Naive thymus-derived CD8-positive, alpha-beta T cell (primary cell): ENCODE measurements around the gene PRR36. TPM values are rescaled to one million over a fixed set of nuclear protein-coding genes. Genes with fewer than 3 reads are reported as not detected.

ENCODE experiments used
- ATAC-seq, 2 donors: fragments of 150-1000 bp; cut with Tn5 transposase in 1 of 2; sonication (Bioruptor Pico), chemical (Tn5 transposase) in 1 of 2; 1 replicate in 1 of 2; 2 replicates in 1 of 2; pipeline ENCODE4 v1.10.0; 2021; ENCODE audit warnings: mild to moderate bottlenecking in 2 of 2, moderate library complexity in 2 of 2
- POLR2A ChIA-PET: fragments of 350-600 bp; sonication (Branson Sonifier 250); formaldehyde crosslinking; loops from one replicate; lab custom pipeline; 2021; ENCODE audit warnings: antibody characterized with exemption; lab: Charles Lee
- DNase-seq, 10 donors: peaks; one replicate each; pipeline versions ENCODE4 v3.0.0 to v3.0.0-alpha.2; 2020 to 2022
- H3K27ac Mint-ChIP-seq, 10 donors: one replicate each; pipeline ENCODE4 v1.8.0; 2020 to 2022; ENCODE audit warnings: mild to moderate bottlenecking in 10 of 10, mixed read lengths in 10 of 10, moderate library complexity in 4 of 10, inconsistent platforms in 1 of 10
- H3K27me3 Mint-ChIP-seq, 5 donors: one replicate each; pipeline ENCODE4 v1.8.0; 2021 to 2022; ENCODE audit warnings: mixed read lengths in 5 of 5
- H3K36me3 Mint-ChIP-seq, 3 donors: one replicate each; pipeline ENCODE4 v1.8.0; 2020 to 2022; ENCODE audit warnings: mixed read lengths in 3 of 3, mild to moderate bottlenecking in 2 of 3, inconsistent platforms in 1 of 3
- H3K4me1 Mint-ChIP-seq, 4 donors: one replicate each; pipeline ENCODE4 v1.8.0; 2021 to 2022; ENCODE audit warnings: mixed read lengths in 4 of 4
- H3K4me3 Mint-ChIP-seq, 10 donors: one replicate each; pipeline ENCODE4 v1.8.0; 2020 to 2022; ENCODE audit warnings: mild to moderate bottlenecking in 10 of 10, mixed read lengths in 10 of 10, moderate library complexity in 6 of 10, inconsistent platforms in 1 of 10
- H3K9me3 Mint-ChIP-seq, 9 donors: one replicate each; pipeline ENCODE4 v1.8.0; 2020 to 2022; ENCODE audit warnings: mixed read lengths in 9 of 9, mild to moderate bottlenecking in 3 of 9, inconsistent platforms in 1 of 9, moderate library complexity in 1 of 9
- polyA plus RNA-seq, 3 donors: library from polyadenylated mRNA; unstranded; fragments of 300-500 nt; fragmentation: Illumina TruSeq; gene quantifications; one replicate each; pipeline ENCODE4 v1.2.3, GENCODE V29; 2021
- total RNA-seq, 8 experiments: library from RNA in 2 of 8; stranded (reverse) in 2 of 8; gene quantifications; one replicate each; pipeline ENCODE4 v1.2.3 and lab custom pipeline; 2021 to 2026

Gene PRR36
- total and polyA plus RNA-seq, 5 experiments from 2014 or later = 0.03 to 0.21 (median 0.13) TPM

DNA sequence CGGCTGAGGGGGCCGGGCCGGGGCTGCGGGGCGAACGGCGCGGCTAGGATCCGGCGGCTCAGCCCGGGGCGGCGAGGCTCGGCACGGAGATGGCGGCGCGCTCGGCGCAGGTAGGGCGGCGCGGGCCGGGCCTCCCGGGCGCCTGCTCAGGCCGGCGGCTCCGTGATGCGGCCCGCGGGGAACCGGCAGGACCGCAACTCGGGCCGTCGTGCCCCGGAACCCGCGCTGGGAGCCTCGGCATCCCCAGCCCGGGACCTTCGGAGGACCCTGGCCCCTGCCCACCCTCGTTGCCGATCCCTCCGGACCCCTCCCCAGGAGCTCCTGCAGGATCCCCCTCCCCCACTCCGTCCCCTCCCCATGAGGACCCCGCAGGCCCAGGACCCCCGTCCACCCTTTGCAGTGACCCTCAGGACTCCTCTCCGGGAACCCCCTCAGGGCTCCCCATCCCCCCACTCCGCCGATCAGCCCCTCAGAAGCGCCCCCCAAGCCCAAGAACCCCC lies 43.9 kb downstream of the PRR36 start:
- H3K27me3 Mint-ChIP-seq = no peaks in the 10 kb centered on the region
- ATAC-seq (no peak), DNase-seq (no peak)
- no peaks in the 10 kb centered on the region for H3K36me3 Mint-ChIP-seq
- POLR2A ChIA-PET = interaction anchor here (0.7 to 1.7 kb wide), 4 partner anchors 39 to 193 kb away, joined by 3 to 7 read pairs (median 4); partner anchors contain the start of genes MAP2K7, SNAPC2 and STXBP2
- H3K9me3 Mint-ChIP-seq = no peaks in the 10 kb centered on the region
- H3K4me1 Mint-ChIP-seq = peaks cover 10 to 28% (median 24%) of the 10 kb centered on the region in 4 donors
- peak overlapping the region in 4 of 10 donors; percentile 69 to 90 (median 82) for H3K4me3 Mint-ChIP-seq
- peak overlapping the region in 1 of 10 donors; percentile 82 for H3K27ac Mint-ChIP-seq

DNA sequence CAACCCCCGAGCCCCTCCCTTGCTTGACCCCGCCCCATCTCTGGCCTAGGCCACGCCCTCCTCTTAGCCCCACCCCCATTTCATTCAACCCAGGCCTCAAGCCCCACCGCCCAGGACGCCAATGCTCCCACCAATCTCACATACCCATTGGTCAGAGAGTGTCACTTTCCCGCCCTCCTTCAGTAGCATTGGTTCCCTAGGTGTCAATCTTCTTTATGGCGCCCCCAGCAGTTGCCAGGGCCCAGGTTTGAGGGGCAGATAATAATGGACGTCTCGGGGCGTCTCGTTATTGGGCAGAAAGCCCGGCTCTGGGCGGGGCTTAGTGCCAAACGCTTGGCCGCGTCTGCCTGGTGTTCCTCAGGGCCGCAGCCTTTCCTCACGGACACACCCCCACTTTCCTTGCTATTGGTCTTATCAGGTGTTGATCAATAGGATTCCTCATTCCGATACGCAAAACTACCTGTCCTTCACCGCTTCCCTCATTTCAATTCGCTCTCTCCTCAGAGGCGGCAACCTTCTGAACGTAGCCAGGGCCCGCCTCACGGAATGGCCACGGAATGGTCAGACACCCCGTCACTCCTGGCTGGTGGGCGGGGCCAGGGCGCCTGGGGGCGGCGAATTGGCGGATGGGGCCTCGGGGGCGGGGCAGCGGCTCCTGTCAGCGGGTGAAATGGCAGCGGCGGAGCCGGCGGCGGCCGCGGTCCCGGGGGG lies 44.5 kb downstream of the PRR36 start, which contains the start of gene EVI5L:
EVI5L (plus strand) TSS at position 658 of the 711 bp plus-strand sequence. CDS start 16,325 bp downstream, outside the sequence.
- DNase-seq (peak; percentile 98 to 100 (median 99)), ATAC-seq (peak; percentile 85 to 86)
- Mint-ChIP-seq H3K4me3 (peak within 1 kb of the TSS; percentile 69 to 90 (median 88)), H3K27me3 (no peaks in the 10 kb centered on the region), H3K27ac (peak within 1 kb of the TSS; percentile 31 to 94 (median 82)), H3K36me3 (no peaks in the 10 kb centered on the region), H3K9me3 (no peaks in the 10 kb centered on the region), H3K4me1 (peaks cover 10 to 28% (median 24%) of the 10 kb centered on the region in 4 donors)
- POLR2A ChIA-PET = interaction anchor here (0.9 to 1.7 kb wide), 2 partner anchors 14 to 39 kb away, joined by 3 to 7 read pairs; no protein-coding TSS in a partner anchor

DNA sequence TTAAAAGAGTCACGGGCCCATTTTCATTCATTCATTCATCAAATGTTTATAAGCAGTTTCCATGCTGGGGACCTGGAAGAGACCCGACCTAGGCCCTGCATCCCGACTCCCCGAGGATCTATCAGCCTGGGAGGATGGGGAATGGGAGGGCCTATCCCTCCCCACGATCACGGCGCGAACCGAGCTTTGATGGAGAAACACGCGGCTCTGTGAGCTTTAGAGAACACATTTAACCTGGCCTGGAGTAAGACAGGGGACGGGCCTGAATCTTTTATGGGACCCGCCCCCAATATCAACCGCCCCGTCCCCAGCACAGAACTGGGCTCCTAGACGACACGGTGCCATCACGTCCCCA lies 45.0 kb downstream of the PRR36 start:
- no peak for DNase-seq
- Mint-ChIP-seq H3K27ac (peak overlapping the region in 9 of 10 donors; percentile 13 to 94 (median 82)), H3K4me3 (peak overlapping the region; percentile 69 to 90 (median 85)), H3K9me3 (no peaks in the 10 kb centered on the region), H3K4me1 (peaks cover 10 to 28% (median 24%) of the 10 kb centered on the region in 4 donors), H3K36me3 (no peaks in the 10 kb centered on the region), H3K27me3 (no peaks in the 10 kb centered on the region)
- POLR2A ChIA-PET = interaction anchor here (0.9 to 1.4 kb wide), 2 partner anchors 15 to 114 kb away, joined by 3 read pairs; partner anchors contain the start of gene TIMM44
- no peak for ATAC-seq

DNA sequence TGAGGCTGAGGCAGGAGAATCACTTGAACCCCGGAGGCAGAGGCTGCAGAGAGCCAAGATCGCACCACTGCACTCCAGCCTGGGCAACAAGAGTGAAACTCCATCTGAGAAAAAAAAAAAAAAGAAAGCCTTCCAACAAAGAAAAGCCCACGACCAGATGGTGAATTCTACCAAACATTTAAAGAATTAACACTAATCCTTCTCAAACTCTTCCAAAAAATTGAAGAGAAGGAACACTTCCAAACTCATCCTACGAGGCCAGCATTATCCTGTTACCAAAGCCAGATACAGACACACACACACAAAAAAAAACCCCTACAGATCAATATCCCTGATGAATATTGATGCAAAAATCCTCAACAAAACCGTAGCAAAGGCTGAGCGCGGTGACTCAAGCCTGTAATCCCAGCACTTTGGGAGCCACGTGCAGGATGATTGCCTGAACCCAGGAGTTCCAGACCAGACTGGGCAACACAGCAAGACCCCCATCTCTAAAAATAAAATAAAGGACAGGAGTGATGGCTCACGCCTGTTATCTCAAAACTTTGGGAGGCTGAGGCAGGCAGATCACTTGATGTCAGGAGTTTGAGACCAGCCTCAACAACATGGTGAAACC lies 50.4 kb downstream of the PRR36 start:
- Mint-ChIP-seq H3K4me1 (peaks cover 0 to 2% (median under 1%) of the 10 kb centered on the region in 4 donors), H3K27ac (no peak overlapping the region), H3K4me3 (no peak overlapping the region), H3K36me3 (no peaks in the 10 kb centered on the region), H3K9me3 (peaks cover 0 to 2% (median 0%) of the 10 kb centered on the region in 9 donors), H3K27me3 (peaks cover 11 to 29% (median 21%) of the 10 kb centered on the region in 5 donors)
- ATAC-seq (no peak), DNase-seq (no peak)
- POLR2A ChIA-PET = no interaction called here

DNA sequence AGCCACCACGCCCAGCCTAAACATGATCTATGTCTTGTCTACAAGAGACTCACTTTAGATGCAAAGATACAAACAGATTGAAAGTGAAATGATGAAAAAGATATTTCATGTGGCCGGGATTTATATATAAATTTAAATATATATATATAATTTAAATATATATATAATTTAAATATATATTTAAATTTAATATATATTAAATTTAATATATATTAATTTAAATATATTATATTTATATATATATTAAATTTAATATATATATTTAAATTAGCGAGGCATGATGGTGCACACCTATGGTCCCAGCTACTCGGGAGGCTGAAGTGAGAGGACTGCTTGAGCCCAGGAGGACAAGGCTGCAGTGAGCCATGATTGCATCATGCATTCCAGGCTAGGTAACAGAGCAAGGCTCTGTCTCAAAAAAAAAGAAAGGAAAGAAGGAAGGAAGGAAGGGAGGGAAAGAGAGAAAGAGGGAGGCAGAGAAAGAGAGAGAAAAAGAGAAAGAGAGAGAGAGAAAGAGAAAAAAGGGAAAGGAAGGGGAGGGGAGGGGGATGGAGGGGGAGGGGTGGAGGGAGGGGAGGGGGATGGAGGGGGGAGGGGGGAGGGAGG lies 51.2 kb downstream of the PRR36 start:
- POLR2A ChIA-PET = no interaction called here
- peak overlapping the region in 1 of 10 donors; percentile 34 for H3K27ac Mint-ChIP-seq
- ATAC-seq = no peak
- H3K9me3 Mint-ChIP-seq = peaks cover 0 to 6% (median 0%) of the 10 kb centered on the region in 9 donors
- peaks cover 0 to 2% (median 0%) of the 10 kb centered on the region in 4 donors for H3K4me1 Mint-ChIP-seq
- no peaks in the 10 kb centered on the region for H3K36me3 Mint-ChIP-seq
- no peak overlapping the region for H3K4me3 Mint-ChIP-seq
- DNase-seq = no peak
- H3K27me3 Mint-ChIP-seq = peaks cover 11 to 29% (median 21%) of the 10 kb centered on the region in 5 donors

DNA sequence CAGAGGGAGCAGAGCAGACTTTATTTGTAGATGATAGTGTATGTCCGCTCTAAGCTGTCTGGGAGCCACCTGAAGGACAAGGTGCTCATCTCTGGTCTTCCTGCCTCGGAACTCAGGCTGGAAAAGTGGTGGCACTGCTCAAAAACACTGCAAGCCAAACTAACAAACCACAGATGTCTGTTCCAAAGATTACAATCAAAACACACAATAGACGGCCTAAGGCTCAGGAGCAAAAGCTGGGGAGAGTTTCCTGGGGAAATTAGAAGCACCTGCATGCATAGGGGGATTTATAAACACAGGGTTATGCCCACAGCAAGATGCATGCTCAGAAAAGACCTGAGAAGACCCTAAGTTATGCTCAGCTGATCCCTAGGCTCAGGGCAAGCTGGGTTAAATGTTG lies 53.6 kb downstream of the PRR36 start:
- Mint-ChIP-seq H3K27me3 (peaks cover 11 to 29% (median 29%) of the 10 kb centered on the region in 5 donors), H3K9me3 (peaks cover 0 to 16% (median 3%) of the 10 kb centered on the region in 9 donors), H3K36me3 (no peaks in the 10 kb centered on the region), H3K27ac (no peak overlapping the region), H3K4me1 (peaks cover 2 to 8% (median 3%) of the 10 kb centered on the region in 4 donors), H3K4me3 (no peak overlapping the region)
- DNase-seq = no peak
- POLR2A ChIA-PET = no interaction called here
- no peak for ATAC-seq

DNA sequence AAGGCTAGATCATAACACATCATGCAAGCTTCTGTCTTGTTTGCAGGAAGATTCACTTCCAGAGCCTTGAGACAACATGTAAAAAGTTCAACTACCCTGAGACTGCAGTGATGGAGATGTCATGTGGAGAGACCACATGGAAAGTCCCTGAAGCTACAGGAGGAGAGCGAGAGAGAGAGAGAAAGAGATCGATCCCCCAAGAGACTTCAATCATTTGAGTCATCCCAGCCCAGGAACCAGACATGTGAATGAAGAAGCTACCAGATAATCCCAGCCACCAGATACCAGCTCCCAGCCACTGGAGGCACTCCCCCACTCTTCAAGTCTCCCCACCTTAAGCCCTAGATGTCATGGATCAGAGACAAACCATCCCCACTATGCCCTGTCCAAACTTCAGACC lies 54.9 kb downstream of the PRR36 start:
- H3K36me3 Mint-ChIP-seq = no peaks in the 10 kb centered on the region
- ATAC-seq = no peak
- H3K4me1 Mint-ChIP-seq = peaks cover 5 to 20% (median 14%) of the 10 kb centered on the region in 4 donors
- no peak overlapping the region for H3K27ac Mint-ChIP-seq
- POLR2A ChIA-PET = no interaction called here
- H3K9me3 Mint-ChIP-seq = peaks cover 0 to 19% (median 3%) of the 10 kb centered on the region in 9 donors
- DNase-seq = no peak
- H3K27me3 Mint-ChIP-seq = peaks cover 11 to 30% (median 29%) of the 10 kb centered on the region in 5 donors
- H3K4me3 Mint-ChIP-seq = no peak overlapping the region

DNA sequence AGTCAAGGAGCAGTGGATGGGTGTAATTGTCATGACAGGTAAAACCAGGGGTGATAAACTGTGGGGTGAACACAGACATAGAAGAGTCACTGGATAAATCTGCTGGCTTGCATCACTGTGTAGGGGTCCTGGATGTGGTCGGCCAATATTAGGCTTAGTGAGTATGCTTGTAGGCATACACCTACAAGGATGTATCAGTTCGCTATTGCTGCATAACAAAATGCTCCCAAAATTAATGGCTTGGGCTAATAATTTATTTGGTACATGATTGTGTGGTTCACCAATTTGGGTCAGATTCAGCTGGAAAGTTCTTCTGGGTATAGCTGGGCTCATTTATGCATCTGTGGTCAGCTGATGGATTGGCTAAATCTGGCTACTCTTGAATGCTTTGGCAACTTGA lies 55.4 kb downstream of the PRR36 start:
- Mint-ChIP-seq H3K27ac (no peak overlapping the region), H3K27me3 (peaks cover 11 to 29% (median 27%) of the 10 kb centered on the region in 5 donors)

More for the DNA sequence above, 55.4 kb downstream of the PRR36 start:
- Mint-ChIP-seq H3K4me1 (peaks cover 5 to 20% (median 14%) of the 10 kb centered on the region in 4 donors), H3K36me3 (no peaks in the 10 kb centered on the region), H3K4me3 (no peak overlapping the region), H3K9me3 (peaks cover 0 to 19% (median 3%) of the 10 kb centered on the region in 9 donors)
- DNase-seq (no peak), ATAC-seq (no peak)
- POLR2A ChIA-PET = no interaction called here

Other genes starting within 250 kb of the PRR36 start
- 10 to 100 TPM; 70.2 to 71.0 TPM for gene XAB2, start 244.8 kb downstream of the PRR36 start, total RNA-seq
- 10 to 100 TPM in 1 of 3 donors, 1 to 10 TPM in 2; 6.6 to 17.6 (median 9.9) TPM for gene XAB2, start 244.8 kb downstream of the PRR36 start, polyA plus RNA-seq
- 100 to 1,000 TPM; 124 to 128 TPM for gene PET100, start 244.6 kb downstream of the PRR36 start, total RNA-seq
- 100 to 1,000 TPM; 190 to 299 (median 289) TPM for gene PET100, start 244.6 kb downstream of the PRR36 start, polyA plus RNA-seq
- gene PCP2, start 240.7 kb downstream of the PRR36 start, total RNA-seq = 1 to 10 TPM; 5.2 to 8.4 TPM
- under 1 TPM in 1 of 3 donors, not detected in 2; 0.76 TPM for gene PCP2, start 240.7 kb downstream of the PRR36 start, polyA plus RNA-seq
- gene STXBP2, start 237.3 kb downstream of the PRR36 start, total RNA-seq = 100 to 1,000 TPM; 165 to 184 TPM
- 10 to 100 TPM; 50.4 to 63.2 (median 54.9) TPM for gene STXBP2, start 237.3 kb downstream of the PRR36 start, polyA plus RNA-seq
- not detected for gene RETN, start 205.3 kb downstream of the PRR36 start, total RNA-seq
- gene RETN, start 205.3 kb downstream of the PRR36 start, polyA plus RNA-seq = 10 to 100 TPM in 1 of 3 donors, 1 to 10 TPM in 2; 6.5 to 12.8 (median 8.7) TPM
- not detected for gene MCEMP1, start 197.3 kb downstream of the PRR36 start, total RNA-seq
- gene MCEMP1, start 197.3 kb downstream of the PRR36 start, polyA plus RNA-seq = under 1 TPM in 1 of 3 donors, not detected in 2; 0.12 TPM
- 10 to 100 TPM; 66.5 to 71.8 TPM for gene TRAPPC5, start 193.6 kb downstream of the PRR36 start, total RNA-seq
- gene TRAPPC5, start 193.6 kb downstream of the PRR36 start, polyA plus RNA-seq = 100 to 1,000 TPM; 154 to 208 (median 170) TPM
- 1 to 10 TPM; 1.7 to 2.3 TPM for gene FCER2, start 172.3 kb downstream of the PRR36 start, total RNA-seq
- gene FCER2, start 172.3 kb downstream of the PRR36 start, polyA plus RNA-seq = under 1 TPM in 2 of 3 donors, not detected in 1; 0.23 to 0.38 TPM
- gene CLEC4G, start 142.3 kb downstream of the PRR36 start, total RNA-seq = not detected
- not detected for gene CLEC4G, start 142.3 kb downstream of the PRR36 start, polyA plus RNA-seq
- under 1 TPM; 0.11 to 0.26 TPM for gene CD209, start 126.9 kb downstream of the PRR36 start, total RNA-seq
- not detected for gene CD209, start 126.9 kb downstream of the PRR36 start, polyA plus RNA-seq
- not detected for gene CLEC4M, start 111.1 kb downstream of the PRR36 start, total RNA-seq
- gene CLEC4M, start 111.1 kb downstream of the PRR36 start, polyA plus RNA-seq = not detected
- gene EVI5L, start 44.2 kb downstream of the PRR36 start, total RNA-seq = 10 to 100 TPM; 10.5 to 11.5 TPM
- gene EVI5L, start 44.2 kb downstream of the PRR36 start, polyA plus RNA-seq = 1 to 10 TPM; 1.1 to 2.7 (median 1.7) TPM
- not detected for gene LRRC8E, start 14.1 kb upstream of the PRR36 start, total RNA-seq
- not detected for gene LRRC8E, start 14.1 kb upstream of the PRR36 start, polyA plus RNA-seq
- gene MAP2K7, start 29.5 kb upstream of the PRR36 start, total RNA-seq = 10 to 100 TPM; 85.7 to 86.9 TPM
- 1 to 10 TPM; 1.8 to 5.1 (median 2.3) TPM for gene MAP2K7, start 29.5 kb upstream of the PRR36 start, polyA plus RNA-seq
- gene TGFBR3L, start 40.4 kb upstream of the PRR36 start, total RNA-seq = under 1 TPM; 0.41 to 0.57 TPM
- under 1 TPM in 1 of 3 donors, not detected in 2; 0.60 TPM for gene TGFBR3L, start 40.4 kb upstream of the PRR36 start, polyA plus RNA-seq
- gene SNAPC2, start 45.9 kb upstream of the PRR36 start, total RNA-seq = 10 to 100 TPM; 14.3 to 14.8 TPM
- gene SNAPC2, start 45.9 kb upstream of the PRR36 start, polyA plus RNA-seq = 10 to 100 TPM; 11.4 to 19.9 (median 12.8) TPM
- not detected for gene CTXN1, start 51.7 kb upstream of the PRR36 start, total RNA-seq
- gene CTXN1, start 51.7 kb upstream of the PRR36 start, polyA plus RNA-seq = not detected
- gene TIMM44, start 69.3 kb upstream of the PRR36 start, total RNA-seq = 10 to 100 TPM; 83.1 to 86.9 TPM
- 10 to 100 TPM in 2 of 3 donors, 1 to 10 TPM in 1; 9.9 to 19.7 (median 15.3) TPM for gene TIMM44, start 69.3 kb upstream of the PRR36 start, polyA plus RNA-seq
- gene ELAVL1, start 131.3 kb upstream of the PRR36 start, total RNA-seq = 10 to 100 TPM; 55.1 to 55.8 TPM
- 10 to 100 TPM; 41.5 to 55.5 (median 45.5) TPM for gene ELAVL1, start 131.3 kb upstream of the PRR36 start, polyA plus RNA-seq
- gene CCL25, start 178.4 kb upstream of the PRR36 start, total RNA-seq = not detected
- under 1 TPM in 2 of 3 donors, not detected in 1; 0.22 to 0.36 TPM for gene CCL25, start 178.4 kb upstream of the PRR36 start, polyA plus RNA-seq